ENCODE data around the gene PRKAR2B. TPM values are rescaled to one million over a fixed set of nuclear protein-coding genes. Genes with fewer than 3 reads are reported as not detected.

Gene PRKAR2B
- total and polyA plus RNA-seq, 7 donors, result 1.3 to 3.5 (median 1.7) TPM

GRCh38 chr7:107017965-107018719 is 26.4 kb upstream of the PRKAR2B start:
- ATAC-seq (no peak), DNase-seq (no peak)
- Histone ChIP-seq H3K4me3 (no peak overlapping the region), H3K27ac (no peak overlapping the region), H3K4me1 (no peaks in the 10 kb centered on the region), H3K27me3 (ENCODE audit: insufficient read depth in 3 of 3, low read length in 2 of 3) (no peaks in the 10 kb centered on the region), H3K9me3 (no peaks in the 10 kb centered on the region), H3K36me3 (ENCODE audit: insufficient read depth in 1 of 2, low read depth in 1 of 2) (no peaks in the 10 kb centered on the region)
- WGBS, 3 donors, result 76 to 88% (median 77%) methylated on average over 2 of the region's 2 CpGs
- TF ChIP-seq, protein P1, sequence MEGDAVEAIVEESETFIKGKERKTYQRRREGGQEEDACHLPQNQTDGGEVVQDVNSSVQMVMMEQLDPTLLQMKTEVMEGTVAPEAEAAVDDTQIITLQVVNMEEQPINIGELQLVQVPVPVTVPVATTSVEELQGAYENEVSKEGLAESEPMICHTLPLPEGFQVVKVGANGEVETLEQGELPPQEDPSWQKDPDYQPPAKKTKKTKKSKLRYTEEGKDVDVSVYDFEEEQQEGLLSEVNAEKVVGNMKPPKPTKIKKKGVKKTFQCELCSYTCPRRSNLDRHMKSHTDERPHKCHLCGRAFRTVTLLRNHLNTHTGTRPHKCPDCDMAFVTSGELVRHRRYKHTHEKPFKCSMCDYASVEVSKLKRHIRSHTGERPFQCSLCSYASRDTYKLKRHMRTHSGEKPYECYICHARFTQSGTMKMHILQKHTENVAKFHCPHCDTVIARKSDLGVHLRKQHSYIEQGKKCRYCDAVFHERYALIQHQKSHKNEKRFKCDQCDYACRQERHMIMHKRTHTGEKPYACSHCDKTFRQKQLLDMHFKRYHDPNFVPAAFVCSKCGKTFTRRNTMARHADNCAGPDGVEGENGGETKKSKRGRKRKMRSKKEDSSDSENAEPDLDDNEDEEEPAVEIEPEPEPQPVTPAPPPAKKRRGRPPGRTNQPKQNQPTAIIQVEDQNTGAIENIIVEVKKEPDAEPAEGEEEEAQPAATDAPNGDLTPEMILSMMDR (IDR thresholded peaks at IDR 0.05), result no peak
- intact Hi-C loops (cut with DNase I), result no loop called here

GRCh38 chr7:107020400-107020799 is 24.1 kb upstream of the PRKAR2B start:
- 73 to 82% (median 74%) methylated on average over 5 of the region's 5 CpGs for WGBS, 3 donors
- no peak overlapping the region for H3K4me3 ChIP-seq
- ATAC-seq, result no peak
- TF ChIP-seq, protein P1 (IDR thresholded peaks at IDR 0.05), result no peak
- no peaks in the 10 kb centered on the region for H3K36me3 ChIP-seq (ENCODE audit: insufficient read depth in 1 of 2, low read depth in 1 of 2)
- no peaks in the 10 kb centered on the region for H3K4me1 ChIP-seq
- DNase-seq, result no peak
- H3K27me3 ChIP-seq (ENCODE audit: insufficient read depth in 3 of 3, low read length in 2 of 3), result no peaks in the 10 kb centered on the region
- H3K27ac ChIP-seq, result no peak overlapping the region
- peaks cover 4% of the 10 kb centered on the region for H3K9me3 ChIP-seq
- intact Hi-C loops (cut with DNase I), result no loop called here

DNA sequence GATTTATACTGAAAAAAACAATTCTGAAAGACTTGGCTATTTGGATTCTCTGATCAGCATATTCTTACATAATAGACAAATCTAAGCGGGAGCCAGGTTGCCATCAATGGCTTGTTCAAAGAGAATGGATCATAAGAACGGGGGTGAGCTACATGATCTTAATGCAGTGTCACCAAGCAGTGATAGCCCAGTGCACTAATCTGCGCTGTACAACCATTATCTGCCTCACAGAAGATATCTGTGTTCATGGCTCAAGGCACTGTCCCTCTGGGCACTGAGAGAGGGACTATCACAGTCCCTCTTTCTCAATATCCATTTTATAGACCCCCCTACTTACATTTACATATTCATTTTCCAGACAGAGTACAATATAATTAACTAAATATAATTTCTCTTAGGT is 22.9 kb upstream of the PRKAR2B start:
- Histone ChIP-seq H3K36me3 (ENCODE audit: insufficient read depth in 1 of 2, low read depth in 1 of 2) (no peaks in the 10 kb centered on the region), H3K27ac (no peak overlapping the region), H3K27me3 (ENCODE audit: insufficient read depth in 3 of 3, low read length in 2 of 3) (no peaks in the 10 kb centered on the region), H3K4me1 (no peaks in the 10 kb centered on the region), H3K9me3 (peaks cover 4% of the 10 kb centered on the region), H3K4me3 (no peak overlapping the region)
- WGBS, 3 donors, result 93 to 96% (median 94%) methylated on average over 3 of the region's 3 CpGs
- intact Hi-C loops (cut with DNase I), result no loop called here
- TF ChIP-seq, protein P1 (IDR thresholded peaks at IDR 0.05), result no peak
- DNase-seq, result no peak
- ATAC-seq, result no peak

GRCh38 chr7:107023522-107024151 is 20.9 kb upstream of the PRKAR2B start:
- TF ChIP-seq, protein P1 (IDR thresholded peaks at IDR 0.05), result no peak
- Histone ChIP-seq H3K9me3 (peaks cover 4% of the 10 kb centered on the region), H3K4me1 (no peaks in the 10 kb centered on the region), H3K27ac (no peak overlapping the region), H3K36me3 (ENCODE audit: insufficient read depth in 1 of 2, low read depth in 1 of 2) (no peaks in the 10 kb centered on the region), H3K4me3 (no peak overlapping the region), H3K27me3 (ENCODE audit: insufficient read depth in 3 of 3, low read length in 2 of 3) (no peaks in the 10 kb centered on the region)
- DNase-seq (no peak), ATAC-seq (no peak)
- intact Hi-C loops (cut with DNase I), result no loop called here

Measured in psoas muscle (tissue), 8 donors.